GM18858 (cell line): Measurements from ENCODE around the gene HCK.
"Not testable (repeated sequence)": the region's sequence is repeated elsewhere in the genome, so short reads cannot be mapped to it uniquely, and the experiment has no call there.

Source experiments
- ATAC-seq: cut with Tn5 transposase; IDR thresholded peaks from one replicate; pipeline ENCODE4 v1.9.1; 2021; ENCODE audit not compliant: unreplicated experiment

The HCK gene

DNA sequence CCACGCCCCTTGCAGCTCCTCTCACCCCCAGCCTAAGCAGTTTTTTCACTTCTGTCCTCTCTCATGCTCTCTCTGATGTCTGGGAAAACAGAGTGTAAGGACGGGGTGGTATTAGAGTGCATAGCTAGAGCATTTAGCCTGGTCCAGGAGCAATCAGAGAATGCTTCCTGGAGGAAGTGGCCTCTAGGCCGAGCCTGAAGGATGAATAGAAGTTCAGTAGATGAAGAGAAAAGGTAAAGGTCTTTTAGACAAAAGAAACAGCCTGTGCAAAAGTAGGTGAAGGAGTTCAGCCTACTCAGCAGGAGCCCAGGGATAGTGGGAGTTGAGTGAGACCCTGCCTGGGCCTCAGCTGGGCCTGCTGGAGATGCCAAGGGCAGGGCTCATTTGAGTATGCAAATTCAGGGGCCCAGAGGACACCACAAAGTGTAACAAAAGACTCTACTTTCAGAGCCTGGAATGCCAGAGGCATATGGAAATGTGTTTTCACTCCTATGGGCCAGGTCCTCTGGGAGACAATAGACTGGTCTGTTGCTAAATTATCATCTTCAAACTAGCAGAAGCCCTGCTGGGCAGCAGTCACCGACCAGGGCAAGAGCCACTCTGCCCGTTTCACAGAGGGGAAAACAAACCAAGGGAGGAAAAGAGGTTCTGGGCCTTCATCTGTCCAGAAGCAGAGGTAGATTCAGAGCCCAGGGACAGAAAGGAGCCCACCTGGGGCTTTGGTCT, 37.8 kb downstream of the HCK start:
- ATAC-seq = no peak

DNA sequence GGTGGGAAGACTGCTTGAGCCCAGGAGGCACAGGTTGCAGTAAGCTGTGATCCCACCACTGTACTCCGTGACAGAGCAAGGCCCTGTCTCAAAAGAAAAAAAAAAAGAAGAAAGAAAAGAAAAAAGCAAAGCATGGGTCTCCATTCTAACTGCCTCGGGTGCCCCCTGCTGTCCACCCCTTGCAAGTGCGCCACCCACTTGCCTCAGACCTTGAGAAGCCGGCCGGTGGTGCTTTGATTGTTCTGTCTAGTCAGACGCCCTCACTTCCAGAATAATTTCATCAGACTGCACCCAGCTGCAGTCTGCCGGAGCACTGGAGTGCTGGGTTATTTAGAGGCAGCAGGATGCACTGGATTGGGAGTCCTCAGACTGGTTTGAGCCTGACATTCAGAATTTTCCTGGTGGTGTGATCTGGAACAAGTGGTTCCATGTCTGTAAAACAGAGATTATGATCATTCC, 39.9 kb downstream of the HCK start:
- no peak for ATAC-seq

DNA sequence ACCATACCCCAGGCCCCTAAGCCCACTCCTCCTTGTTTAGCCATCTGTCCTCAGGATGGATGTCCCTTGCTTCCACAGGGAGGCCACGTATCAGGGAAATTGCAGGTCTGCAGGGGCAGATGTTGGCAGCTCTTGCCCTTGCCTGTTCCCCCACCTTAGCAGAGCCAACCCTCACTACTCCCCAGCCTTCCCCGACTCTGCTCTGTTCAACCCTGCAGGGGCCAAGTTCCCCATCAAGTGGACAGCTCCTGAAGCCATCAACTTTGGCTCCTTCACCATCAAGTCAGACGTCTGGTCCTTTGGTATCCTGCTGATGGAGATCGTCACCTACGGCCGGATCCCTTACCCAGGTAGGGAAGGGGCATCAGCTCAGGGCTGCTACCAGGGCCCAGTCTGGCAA, 46.7 kb downstream of the HCK start:
- ATAC-seq = no peak

DNA sequence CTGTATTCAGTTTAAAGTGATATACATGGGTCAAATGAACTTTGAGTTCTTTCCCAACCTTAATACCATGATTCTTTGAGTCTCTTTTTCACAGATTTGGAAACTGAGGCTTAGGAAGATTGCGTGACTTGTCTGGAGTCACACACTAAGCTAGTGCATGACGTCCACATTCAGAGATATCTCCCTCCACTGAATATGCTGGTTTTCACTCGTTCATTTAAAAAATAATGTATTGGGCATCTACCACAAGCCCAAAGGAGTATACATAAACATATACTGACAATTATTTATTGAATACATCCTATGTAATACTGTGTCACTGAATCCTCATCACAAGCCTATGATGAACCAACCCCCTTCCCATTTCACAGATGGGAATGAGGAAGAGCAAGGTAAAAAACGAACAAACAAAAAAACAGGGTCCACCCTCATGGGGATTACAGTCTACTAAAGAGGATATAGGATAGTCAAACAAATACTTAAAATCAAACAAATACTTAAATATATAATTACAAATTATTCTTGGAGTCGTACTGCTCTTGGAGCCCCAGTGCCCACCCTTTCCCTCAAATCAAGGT, 56.9 kb downstream of the HCK start:
- ATAC-seq = no peak

DNA sequence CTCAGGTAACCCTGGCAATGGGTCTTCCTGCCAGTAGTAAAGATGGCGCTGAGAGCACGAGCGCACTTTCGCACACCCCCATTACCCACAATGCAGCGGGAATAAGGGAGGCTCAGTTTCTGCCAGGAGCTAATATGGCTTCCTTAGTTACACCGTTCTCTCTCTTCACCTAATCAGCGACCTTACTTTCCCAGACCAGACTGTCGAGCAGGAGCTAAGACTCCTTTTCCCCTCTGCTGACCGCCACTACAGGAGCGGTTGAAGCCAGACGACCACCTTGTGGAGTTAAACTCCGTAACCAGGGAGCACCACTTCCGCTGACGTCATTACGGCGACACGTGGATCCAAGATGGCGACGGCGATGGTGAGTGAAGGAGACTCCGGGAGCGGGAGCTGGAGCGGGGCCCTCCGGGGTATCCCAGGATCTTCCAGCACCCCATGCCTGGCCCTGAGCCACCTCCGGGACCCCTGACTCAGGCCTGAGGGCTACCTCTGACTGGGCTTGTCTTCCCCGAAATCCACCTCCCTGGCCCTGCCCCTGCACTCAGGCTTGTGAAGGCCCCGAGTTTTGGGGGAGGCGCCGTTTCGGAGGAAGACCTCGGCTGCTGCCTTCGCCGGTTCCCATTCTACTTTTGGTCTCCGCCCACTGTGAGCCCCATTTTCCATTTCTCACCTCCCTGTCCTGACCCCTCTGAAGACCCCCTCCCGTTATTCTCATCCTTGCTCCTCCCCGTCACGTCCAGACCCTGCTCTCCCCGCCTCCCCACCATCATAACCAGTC, 57.5 kb downstream of the HCK start, which contains the start of gene TM9SF4:
TSS of gene TM9SF4 (plus strand) at position 323 of the 781 bp plus-strand sequence. CDS start at position 350, 27 bp downstream.
- ATAC-seq = peak; percentile 71

DNA sequence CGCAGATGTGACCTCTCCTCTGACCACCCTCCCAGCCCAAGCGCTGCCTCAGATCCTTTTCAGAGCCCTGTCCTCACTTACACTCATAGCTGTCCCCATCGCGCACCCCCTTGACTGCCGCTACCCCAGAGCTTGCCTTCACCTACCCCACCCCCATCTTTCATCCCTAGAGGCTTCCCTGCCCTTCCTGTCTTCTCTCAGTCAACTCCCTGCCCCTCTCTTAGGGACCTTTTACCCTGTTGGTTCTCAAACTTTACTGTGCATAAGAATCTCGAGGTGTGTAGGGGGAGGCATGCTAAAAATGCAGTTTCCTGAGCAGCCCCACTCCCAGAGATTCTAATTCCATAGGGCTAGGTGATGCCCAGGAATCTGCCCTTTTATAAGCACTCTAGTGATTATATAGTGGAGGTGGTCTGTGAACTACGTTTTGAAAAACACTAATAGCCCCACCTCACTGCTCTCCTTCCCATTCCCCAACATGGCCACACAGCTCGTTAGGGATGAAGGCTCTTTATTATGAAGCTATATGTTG, 58.2 kb downstream of the HCK start:
- no peak for ATAC-seq

DNA sequence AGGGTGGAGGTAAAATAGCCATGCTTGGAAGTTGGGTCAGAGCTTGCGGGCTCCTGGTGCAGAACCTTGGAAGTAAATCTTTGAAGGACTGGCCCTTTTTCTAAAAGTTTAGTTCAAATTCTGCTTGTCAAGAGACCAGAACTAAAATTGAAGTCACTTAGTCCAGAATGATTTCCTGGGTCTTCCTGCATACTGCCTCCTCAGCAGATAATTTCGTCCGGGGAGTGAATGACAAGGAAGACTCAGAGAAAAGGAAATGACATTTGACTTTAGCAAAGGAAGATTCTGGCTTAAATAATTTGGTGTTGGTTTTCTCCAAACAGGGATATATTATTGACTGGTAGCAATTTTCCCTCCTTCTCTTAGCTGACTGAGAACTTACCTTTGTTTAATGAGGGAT, 58.7 kb downstream of the HCK start:
- ATAC-seq = no peak

DNA sequence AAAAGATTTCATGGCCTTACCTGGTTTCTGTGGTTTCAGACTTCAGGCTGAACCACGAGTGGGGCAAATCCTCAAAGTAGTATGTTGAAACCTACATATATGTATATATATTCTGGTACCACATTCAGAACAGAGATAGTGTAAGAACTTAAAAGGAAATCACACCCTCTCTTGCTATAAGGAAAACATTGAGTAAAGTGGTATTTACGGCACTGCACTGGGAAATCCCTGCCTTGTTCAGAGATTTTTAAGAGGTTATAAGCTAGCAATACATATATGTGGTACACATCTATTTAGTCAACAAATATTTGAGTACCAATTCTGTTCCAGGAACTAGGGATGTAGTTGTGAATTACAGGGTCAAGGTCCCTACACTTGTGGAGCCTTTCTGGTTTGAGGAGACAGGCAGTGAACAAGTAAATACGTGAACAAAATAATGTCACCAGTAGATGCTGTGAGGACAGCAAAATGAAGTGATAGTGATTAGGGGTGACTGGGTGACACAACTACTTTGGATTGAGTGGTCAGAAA, 59.2 kb downstream of the HCK start:
- ATAC-seq = no peak

DNA sequence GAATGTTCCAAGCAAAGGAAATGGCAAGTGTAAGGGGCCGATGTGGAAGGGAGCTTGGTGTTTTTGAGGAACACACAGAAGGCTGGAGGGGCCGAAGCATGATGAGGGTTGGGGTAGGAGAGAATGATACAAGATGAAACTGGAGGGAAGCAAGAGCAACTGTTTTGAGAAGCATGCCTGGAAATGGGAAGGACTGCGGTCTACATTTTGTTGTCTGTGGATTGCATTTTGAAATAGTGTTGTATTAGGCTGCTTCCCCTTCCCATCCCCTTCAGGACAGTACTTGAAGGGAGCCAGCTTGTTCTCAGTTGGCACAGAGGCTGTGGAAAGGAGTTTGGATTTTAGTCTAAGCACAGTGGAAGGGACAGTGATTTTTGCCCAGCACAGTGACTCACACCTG, 59.7 kb downstream of the HCK start:
- no peak for ATAC-seq

DNA sequence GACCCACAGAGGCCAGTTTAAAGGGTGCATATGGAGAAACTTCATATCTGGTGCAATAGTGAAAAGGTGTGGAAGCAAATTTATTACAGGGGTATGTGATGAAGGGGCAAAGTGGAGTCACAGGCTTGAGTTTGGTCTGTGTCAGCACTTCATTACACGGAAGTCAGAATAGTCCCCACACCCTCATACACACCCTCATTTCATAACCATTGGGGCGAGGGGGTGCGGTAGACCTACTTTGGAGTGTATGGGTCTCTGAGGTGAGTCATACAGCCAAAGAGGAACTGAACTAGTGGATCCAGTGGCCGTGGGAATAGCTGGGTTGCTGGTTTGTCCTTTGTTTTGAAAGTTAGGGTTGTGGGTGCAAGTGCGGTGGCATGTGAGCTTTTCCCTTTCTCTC, 60.8 kb downstream of the HCK start:
- no peak for ATAC-seq

DNA sequence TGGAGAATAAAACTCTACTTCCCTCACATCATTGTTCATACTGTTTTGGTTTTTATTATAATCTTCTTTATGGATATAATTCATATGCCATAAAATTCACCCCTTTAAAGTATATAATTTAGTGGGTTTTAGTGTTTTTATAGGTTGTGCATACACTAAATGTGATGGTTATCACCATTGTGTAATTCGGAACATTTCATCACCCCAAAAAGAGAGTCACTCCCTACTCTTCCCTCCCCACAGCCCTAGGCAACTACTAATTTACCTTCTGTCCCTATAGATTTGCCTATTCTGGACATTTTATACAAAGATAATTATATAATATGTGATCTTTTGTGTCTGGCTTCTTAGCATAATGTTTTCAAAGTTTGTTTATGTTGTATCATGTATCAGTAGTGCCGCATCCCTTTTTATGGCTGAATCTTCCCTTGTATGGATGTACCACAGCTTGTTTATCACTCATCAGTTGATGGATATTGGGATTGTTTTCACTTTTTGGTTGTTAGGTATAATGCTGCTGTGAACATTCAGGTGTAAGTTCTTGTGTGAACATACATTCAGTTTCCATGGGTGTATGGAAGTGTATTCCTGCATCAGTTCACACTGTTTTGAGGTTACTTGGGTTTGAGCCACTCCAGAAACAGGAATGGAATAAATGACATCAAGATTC, 61.7 kb downstream of the HCK start:
- ATAC-seq = no peak

DNA sequence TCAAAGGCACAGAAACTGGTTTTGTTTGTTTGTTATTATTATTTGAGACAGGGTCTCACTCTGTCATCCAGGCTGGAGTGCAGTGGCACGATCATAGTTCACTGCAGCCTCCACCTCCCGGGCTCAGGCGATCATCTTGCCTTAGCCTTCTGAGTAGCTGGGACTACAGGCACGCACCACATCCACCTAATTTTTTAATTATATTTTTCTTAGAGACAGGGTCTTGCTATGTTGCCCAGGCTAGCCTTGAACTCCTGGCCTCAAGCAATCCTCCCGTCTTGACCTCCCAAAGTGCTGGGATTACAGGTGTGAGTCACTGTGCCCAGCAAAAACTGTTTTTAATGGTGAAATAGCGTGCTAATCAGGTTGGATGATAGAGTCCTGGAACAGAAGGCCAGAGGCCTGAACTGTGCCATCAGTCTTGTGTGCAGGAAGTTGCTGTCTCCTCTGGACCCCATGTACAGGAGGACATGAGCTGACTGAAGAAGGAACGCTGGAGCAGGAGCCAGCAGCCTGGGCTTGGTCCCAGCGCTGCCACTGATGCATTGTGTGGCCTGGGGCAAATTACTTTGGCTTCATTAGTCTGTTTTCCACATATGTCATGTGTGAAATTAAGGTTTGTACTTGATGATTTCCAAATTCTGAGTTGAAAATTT, 62.4 kb downstream of the HCK start:
- no peak for ATAC-seq

DNA sequence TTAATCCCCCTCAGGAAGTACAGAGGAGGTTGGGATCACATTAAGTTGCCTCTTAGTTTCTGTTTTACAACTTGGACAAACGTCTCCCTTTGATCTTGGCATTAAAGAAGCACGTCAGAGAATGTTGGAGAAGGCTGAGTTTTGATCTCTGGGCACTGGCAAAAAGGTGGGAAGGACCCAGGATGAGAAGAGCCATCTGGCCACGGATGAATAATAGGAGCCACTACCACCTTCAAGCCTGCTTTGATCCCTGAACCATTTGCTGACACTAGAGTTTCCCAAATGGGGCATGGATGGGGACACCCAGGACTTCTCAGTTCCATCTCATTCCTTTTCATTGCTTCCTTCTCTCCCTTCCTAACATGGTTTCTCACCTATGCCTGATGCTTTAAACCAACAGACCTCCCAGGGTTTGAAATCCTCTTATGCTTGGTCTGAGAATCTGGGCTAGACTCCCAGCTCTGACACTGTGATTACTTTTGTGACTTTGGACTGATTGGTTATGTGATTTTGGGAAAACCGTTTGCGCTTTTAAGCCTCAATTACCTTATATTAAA, 63.2 kb downstream of the HCK start:
- ATAC-seq = no peak

DNA sequence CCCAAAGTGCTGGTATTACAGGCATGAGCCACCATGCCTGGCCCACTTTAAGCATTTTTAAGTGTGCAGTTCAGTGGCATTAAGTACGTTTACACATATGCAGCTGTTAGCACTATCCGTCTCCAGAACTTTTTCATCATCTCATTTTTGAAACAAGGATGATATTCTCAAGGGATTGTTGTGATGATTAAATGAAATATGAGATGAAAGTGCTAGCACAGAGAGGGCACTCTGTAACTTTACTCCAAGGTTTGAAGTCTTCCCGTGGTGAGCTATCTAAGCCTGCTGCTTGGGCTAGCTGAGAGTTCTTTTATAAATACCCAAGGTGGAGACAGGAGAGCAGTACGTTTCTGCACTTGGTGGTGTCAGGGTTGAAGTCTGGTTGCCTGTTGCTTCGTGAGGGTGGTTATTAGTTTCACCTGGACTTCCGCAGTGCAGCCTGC, 64.1 kb downstream of the HCK start:
- no peak for ATAC-seq

DNA sequence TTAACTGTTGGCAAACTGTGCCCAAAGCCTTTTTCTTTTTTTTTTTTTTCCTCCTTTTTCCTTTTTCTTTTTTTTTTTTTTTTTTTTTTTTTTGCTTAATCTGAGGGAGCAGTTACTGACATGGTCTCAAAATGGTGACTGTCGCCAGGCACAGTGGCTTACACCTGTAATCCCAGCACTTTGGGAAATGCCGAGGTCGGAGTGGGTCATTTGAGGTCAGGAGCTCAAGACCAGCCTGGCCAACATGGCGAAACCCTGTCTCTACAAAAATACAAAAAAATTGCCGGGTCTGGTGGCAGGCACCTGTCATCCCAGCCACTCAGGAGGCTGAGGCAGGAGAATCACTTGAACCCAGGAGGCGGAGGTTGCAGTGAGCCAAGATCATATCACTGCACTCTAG, 64.8 kb downstream of the HCK start:
- not testable (repeated sequence) for ATAC-seq

DNA sequence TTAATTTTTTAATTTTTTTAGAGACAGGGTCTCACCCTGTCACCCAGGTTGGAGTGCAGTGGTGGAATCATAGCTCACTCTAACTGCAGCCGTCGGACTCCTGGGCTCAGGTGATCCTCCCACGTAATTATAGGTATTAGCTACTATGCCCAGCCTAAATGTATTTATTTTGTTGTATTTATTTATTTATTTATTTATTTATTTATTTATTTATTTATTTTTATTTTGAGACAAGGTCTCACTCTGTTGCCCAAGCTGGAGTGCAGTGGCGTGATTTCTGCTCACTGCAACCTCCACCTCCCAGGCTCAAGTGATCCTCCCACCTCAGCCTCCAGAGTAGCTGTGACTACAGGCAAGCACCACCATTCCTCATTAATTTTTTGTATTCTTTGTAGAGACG, 66.4 kb downstream of the HCK start:
- ATAC-seq = not testable (repeated sequence)

DNA sequence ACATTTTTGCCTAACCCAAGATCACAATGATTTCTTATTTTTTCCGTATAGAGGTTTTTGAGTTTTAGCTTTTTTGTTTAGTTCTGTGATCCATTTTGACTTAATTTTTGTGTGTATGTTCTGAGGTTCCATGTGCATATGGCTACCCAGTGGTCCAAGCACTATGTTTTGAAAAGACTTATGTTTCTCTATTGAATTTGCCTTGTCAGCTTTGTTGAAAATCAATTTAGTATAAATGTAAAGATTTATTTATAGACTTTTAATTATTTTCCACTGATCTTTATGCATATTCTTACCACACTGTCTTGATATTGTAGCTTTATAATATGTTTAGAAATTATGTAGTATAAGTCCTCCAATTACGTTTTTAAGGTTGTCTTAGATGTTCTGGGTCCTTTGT, 67.7 kb downstream of the HCK start:
- no peak for ATAC-seq

DNA sequence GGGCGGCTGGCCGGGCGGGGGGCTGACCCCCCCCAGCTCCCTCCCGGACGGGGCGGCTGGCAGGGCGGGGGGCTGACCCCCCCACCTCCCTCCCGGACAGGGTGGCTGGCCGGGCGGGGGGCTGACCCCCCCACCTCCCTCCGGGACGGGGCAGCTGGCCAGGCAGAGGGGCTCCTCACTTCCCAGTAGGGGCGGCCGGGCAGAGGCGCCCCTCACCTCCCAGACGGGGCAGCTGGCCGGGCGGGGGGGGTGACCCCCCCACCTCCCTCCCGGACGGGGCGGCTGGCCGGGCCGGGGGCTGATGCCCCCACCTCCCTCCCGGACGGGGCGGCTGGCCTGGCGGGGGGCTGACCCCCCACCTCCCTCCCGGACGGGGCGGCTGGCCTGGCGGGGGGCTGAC, 69.9 kb downstream of the HCK start:
- ATAC-seq = not testable (repeated sequence)

DNA sequence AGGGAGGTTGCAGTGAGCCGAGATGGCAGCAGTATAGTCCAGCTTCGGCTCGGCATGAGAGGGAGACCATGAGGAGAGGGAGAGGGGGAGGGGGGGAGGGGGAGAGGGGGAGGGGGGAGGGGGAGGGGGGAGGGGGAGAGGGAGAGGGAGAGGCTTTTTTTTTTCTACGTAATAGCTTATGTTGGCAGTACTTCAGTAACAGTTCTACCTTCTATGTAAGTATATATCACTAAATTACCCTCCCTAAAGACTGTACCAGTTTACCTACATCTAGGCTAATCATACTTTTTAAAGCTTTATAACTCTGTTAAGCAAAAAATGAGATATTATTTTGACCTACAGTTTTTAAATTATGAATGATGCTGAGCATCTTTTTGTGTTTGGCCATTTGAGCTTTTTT, 71.0 kb downstream of the HCK start:
- no peak for ATAC-seq

DNA sequence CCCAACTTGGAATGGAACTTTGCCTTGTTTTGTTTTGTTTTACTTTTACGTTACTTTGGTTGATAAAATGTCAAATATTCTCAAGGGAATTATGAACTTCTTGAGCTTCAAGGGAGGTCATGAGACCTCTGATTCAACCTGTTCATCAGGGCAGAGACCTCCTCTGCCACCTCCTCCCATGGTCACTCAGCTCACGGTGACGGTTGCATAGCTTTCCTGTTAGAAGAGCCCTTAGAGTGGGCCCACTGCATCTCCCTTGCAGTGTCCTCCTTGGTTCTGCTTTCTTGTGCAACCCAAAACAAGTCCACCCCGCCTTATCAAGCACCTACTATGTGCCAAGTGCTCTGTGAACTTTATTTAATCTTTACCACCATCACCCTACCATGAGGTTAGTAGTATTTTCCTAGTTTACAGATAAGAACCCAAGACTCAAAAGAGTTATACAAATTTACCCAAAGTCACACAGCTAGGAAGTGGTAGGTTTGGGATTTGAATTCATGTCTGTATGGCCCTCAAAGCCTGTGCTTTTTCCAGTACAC, 72.9 kb downstream of the HCK start:
- ATAC-seq = no peak
